Tibial artery (tissue), 4 donors: ENCODE measurements around the gene EPG5.

Experiments used
- DNase-seq, 2 donors: peaks; one replicate each; pipeline ENCODE4 v3.0.0-alpha.2; 2019
- H3K27ac ChIP-seq, 2 donors: fragments of 200-600 bp; sonication (generic) in 1 of 2; 1 replicate in 1 of 2; 2 replicates in 1 of 2; pipeline ENCODE4 v1.5.1; 2018 to 2019; ENCODE audit warnings: mild to moderate bottlenecking in 1 of 2
- H3K27me3 ChIP-seq, 2 donors: fragments of 200-600 bp; sonication (generic) in 1 of 2; one replicate each; pipeline versions ENCODE4 v1.5.1 to v1.6.0; 2016 to 2019
- H3K36me3 ChIP-seq, 3 donors: fragments of 200-600 bp; sonication (generic) in 2 of 3; one replicate each; pipeline ENCODE4 v1.5.1; 2016 to 2019; ENCODE audit warnings: mild to moderate bottlenecking in 2 of 3
- H3K4me1 ChIP-seq, 4 donors: fragments of 200-600 bp; sonication (generic) in 2 of 4; 1 replicate in 3 of 4; 2 replicates in 1 of 4; pipeline ENCODE4 v1.5.1; 2016 to 2019
- H3K4me3 ChIP-seq, 2 donors: fragments of 200-600 bp; sonication (generic) in 1 of 2; 1 replicate in 1 of 2; 2 replicates in 1 of 2; pipeline ENCODE4 v1.5.1; 2018 to 2019; ENCODE audit warnings: mild to moderate bottlenecking in 2 of 2
- H3K9me3 ChIP-seq, 3 donors: fragments of 200-600 bp; sonication (generic) in 1 of 3; one replicate each; pipeline ENCODE4 v1.5.1; 2016 to 2019
- CTCF ChIP-seq, 2 experiments: fragments of 200-600 bp in 1 of 2; fragments of 450-650 bp in 1 of 2; IDR thresholded peaks; one replicate each; pipeline ENCODE4 v1.5.1; 2017 to 2019; ENCODE audit warnings: antibody characterized with exemption in 2 of 2, mild to moderate bottlenecking in 1 of 2, moderate library complexity in 1 of 2
- intact Hi-C: fragments of 100-400 bp; cut with DNase I; formaldehyde crosslinking; loops from one replicate; pipeline ENCODE4 v1.15.0; 2023; ENCODE audit warnings: low total_unique reads

EPG5 gene

GRCh38 chr18:45932708-45933107 is 34.4 kb downstream of the EPG5 start:
- Histone ChIP-seq H3K4me3 (no peak overlapping the region), H3K36me3 (peaks cover 55 to 85% (median 58%) of the 10 kb centered on the region in 3 donors), H3K4me1 (no peaks in the 10 kb centered on the region), H3K27me3 (no peaks in the 10 kb centered on the region), H3K27ac (no peak overlapping the region), H3K9me3 (no peaks in the 10 kb centered on the region)
- DNase-seq: no peak
- TF ChIP-seq CTCF (IDR thresholded peaks at IDR 0.05): no peak
- intact Hi-C loops: no loop called here

DNA sequence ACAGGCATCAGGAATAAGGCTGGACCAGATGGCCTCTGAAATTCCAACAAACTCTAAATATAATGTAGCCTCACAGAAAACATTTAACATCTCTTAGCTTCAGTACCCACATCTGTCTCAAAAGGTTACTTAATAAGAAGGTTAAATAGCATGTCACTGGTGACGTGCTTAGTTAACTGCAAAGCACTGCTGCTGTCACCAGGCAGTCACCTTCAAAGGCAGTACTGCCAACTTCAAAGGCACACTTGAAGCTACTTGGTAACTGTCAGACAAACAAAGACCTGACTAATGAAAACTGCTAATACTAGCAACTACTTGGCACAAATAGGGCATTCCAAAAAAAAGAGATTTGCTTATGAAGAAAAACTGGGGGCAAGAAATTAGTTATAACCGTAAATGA is 36.2 kb downstream of the EPG5 start:
- DNase-seq: no peak
- Histone ChIP-seq H3K4me3 (no peak overlapping the region), H3K4me1 (no peaks in the 10 kb centered on the region), H3K27me3 (no peaks in the 10 kb centered on the region), H3K36me3 (peaks cover 58 to 92% (median 59%) of the 10 kb centered on the region in 3 donors), H3K9me3 (no peaks in the 10 kb centered on the region), H3K27ac (no peak overlapping the region)
- intact Hi-C loops: no loop called here
- no peak for TF ChIP-seq CTCF (IDR thresholded peaks at IDR 0.05)

- no peak for TF ChIP-seq CTCF (IDR thresholded peaks at IDR 0.05)
- DNase-seq: no peak
- Histone ChIP-seq H3K27me3 (no peaks in the 10 kb centered on the region), H3K4me1 (no peaks in the 10 kb centered on the region), H3K36me3 (peaks cover 76 to 97% (median 79%) of the 10 kb centered on the region in 3 donors), H3K27ac (no peak overlapping the region), H3K4me3 (no peak overlapping the region), H3K9me3 (no peaks in the 10 kb centered on the region)
- intact Hi-C loops: no loop called here
Measured at GRCh38 chr18:45926691-45927090, 40.4 kb downstream of the EPG5 start.

- intact Hi-C loops: no loop called here
- Histone ChIP-seq H3K4me1 (peaks cover 0 to under 1% (median 0%) of the 10 kb centered on the region in 4 donors), H3K9me3 (no peaks in the 10 kb centered on the region), H3K4me3 (no peak overlapping the region), H3K36me3 (peaks cover 75 to 94% (median 76%) of the 10 kb centered on the region in 3 donors), H3K27me3 (no peaks in the 10 kb centered on the region), H3K27ac (no peak overlapping the region)
- no peak for DNase-seq
- TF ChIP-seq CTCF (IDR thresholded peaks at IDR 0.05): no peak
Measured at GRCh38 chr18:45926085-45926484, 41.0 kb downstream of the EPG5 start.

DNA sequence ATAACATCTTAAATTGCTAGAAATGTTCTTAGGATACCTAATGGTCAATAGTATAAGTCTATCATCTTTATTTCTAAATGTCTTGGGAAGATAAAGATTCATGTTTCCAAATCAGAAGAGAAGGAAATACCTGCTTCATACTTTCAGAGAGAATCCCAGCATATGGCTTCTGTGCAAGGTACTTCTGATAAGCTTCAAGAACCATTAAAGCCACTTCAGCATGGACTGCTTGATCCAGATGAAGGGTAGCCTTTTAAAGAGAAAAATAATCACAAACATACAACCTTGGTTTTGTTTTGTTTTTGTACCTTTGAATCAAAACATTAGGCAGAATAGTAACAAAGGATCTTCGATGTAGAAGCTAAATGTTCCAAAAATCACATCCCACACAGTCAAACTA is 44.0 kb downstream of the EPG5 start:
- intact Hi-C loops: no loop called here
- no peak for DNase-seq
- H3K27ac ChIP-seq: no peak overlapping the region
- TF ChIP-seq CTCF (IDR thresholded peaks at IDR 0.05): no peak
- no peaks in the 10 kb centered on the region for H3K27me3 ChIP-seq
- H3K4me3 ChIP-seq: no peak overlapping the region
- no peaks in the 10 kb centered on the region for H3K9me3 ChIP-seq
- peaks cover 51 to 64% (median 54%) of the 10 kb centered on the region in 3 donors for H3K36me3 ChIP-seq
- peaks cover 0 to 10% (median 7%) of the 10 kb centered on the region in 4 donors for H3K4me1 ChIP-seq

- no peak for TF ChIP-seq CTCF (IDR thresholded peaks at IDR 0.05)
- no peaks in the 10 kb centered on the region for H3K9me3 ChIP-seq
- H3K27me3 ChIP-seq: no peaks in the 10 kb centered on the region
- intact Hi-C loops: no loop called here
- H3K4me3 ChIP-seq: no peak overlapping the region
- no peak overlapping the region for H3K27ac ChIP-seq
- peak; percentile 83 to 85 for DNase-seq
- peaks cover 0 to 10% (median 7%) of the 10 kb centered on the region in 4 donors for H3K4me1 ChIP-seq
- peaks cover 61 to 66% (median 65%) of the 10 kb centered on the region in 3 donors for H3K36me3 ChIP-seq
Measured at GRCh38 chr18:45920367-45920766, 46.8 kb downstream of the EPG5 start.
